Choroid plexus epithelial cell (primary cell): Measurements from ENCODE around the gene VAC14.
A peak's percentile ranks its signal among the peaks of the same experiment; 100 is the strongest.

Source experiments
- DNase-seq: peaks from one replicate; pipeline ENCODE4 v3.0.0-alpha.2; 2010; ENCODE audit warnings: low read depth
- H3K4me3 ChIP-seq: 2 replicates; pipeline ENCODE4 v1.5.1; 2011; ENCODE audit warnings: low read depth, mild to moderate bottlenecking, control low read depth, low read length, moderate library complexity
- TF ChIP-seq, protein P1 (sequence below): conservative IDR thresholded peaks from 2 replicates; pipeline ENCODE4 v1.5.1; 2011; ENCODE audit warnings: low read depth, mild to moderate bottlenecking, control low read depth, inconsistent platforms, low read length, moderate library complexity

The VAC14 gene

DNA sequence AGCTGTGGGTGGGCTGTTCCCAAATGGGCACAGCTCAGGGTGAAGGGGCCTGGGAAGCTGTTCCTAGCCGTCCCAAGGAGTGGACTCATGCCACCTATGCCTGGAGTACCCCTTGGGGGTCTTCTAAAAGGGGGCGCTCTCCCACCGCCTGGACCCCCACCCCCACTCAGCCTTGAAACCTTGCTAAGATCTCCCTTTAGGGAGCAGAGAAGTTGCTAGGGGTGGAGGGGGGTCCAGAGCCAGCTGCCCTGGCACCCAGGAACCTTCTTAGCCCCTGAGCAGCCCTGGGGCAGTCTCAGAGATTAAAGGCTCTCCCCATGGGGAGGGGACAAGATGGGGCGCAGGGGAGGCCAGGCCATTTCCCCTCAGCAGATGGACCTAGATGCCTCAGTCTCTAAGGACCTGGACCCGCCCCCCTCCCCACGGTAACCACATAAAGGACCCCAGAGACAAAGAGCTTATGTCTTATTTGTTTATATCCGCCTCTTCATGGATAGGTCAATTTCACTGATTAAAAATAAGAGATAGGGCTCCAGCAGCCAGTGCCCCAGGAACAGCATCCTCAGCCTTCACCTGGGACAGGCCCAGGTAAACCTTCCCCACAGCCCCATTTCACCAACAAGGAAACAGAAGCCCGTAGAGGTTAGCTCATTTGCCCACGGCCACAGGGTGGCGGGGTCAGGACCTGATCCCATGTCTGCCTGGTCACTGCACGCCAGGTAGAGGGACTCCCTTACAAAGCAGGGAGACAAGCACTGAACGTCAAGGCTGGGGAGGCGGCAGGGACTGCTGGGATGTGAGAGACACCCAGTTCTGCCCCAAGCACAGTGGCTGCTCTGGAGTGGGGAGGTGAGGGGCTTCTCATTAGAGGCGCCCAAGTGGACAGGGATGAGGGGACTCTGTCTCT lies 118.5 kb downstream of the VAC14 start:
- TF ChIP-seq, protein P1, sequence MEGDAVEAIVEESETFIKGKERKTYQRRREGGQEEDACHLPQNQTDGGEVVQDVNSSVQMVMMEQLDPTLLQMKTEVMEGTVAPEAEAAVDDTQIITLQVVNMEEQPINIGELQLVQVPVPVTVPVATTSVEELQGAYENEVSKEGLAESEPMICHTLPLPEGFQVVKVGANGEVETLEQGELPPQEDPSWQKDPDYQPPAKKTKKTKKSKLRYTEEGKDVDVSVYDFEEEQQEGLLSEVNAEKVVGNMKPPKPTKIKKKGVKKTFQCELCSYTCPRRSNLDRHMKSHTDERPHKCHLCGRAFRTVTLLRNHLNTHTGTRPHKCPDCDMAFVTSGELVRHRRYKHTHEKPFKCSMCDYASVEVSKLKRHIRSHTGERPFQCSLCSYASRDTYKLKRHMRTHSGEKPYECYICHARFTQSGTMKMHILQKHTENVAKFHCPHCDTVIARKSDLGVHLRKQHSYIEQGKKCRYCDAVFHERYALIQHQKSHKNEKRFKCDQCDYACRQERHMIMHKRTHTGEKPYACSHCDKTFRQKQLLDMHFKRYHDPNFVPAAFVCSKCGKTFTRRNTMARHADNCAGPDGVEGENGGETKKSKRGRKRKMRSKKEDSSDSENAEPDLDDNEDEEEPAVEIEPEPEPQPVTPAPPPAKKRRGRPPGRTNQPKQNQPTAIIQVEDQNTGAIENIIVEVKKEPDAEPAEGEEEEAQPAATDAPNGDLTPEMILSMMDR = no peak
- H3K4me3 ChIP-seq = no peak overlapping the region
- DNase-seq = no peak

DNA sequence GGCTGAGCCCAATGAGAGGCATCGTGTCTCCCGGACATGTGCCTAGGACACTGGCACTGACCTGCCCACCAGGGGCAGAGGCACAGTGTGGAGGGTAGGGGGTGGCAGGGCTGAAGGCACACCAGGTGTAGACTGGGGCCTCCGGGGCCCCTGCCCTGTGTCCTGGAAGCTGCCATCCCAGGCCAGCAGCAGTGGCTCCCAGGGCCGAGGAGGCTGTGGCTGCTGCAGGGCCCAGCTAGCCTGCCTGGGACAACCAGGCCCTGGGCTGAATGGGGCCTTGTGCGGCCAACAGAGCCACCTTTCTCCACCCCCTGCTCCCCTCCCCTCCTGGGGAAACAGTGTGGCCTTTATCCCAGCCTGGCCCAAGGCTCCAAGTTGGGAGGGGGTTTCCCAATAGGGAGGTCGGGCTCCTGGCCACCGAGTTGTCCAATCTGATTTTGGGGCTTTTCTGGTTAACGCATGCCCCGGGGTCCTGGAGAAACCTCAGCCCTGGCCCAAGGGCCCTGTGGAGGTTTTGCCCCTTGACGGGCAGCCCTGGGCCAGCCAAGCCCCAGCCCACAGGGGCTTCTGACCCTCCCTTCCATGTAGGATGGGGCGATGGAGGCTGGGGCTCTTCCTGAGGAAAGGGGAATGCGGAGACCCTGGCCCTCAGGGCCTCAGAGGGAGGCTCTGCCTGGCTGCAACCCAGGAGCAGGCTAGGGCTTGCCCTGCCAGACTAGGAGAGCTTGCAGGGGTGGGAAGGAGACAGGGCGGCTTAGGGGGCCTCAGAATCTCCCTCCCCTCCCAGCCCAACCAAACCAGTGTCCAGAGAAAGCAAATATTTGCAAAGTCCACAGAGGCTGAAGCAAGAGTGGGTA lies 119.3 kb downstream of the VAC14 start:
- no peak for DNase-seq
- TF ChIP-seq, protein P1 = no peak
- no peak overlapping the region for H3K4me3 ChIP-seq

DNA sequence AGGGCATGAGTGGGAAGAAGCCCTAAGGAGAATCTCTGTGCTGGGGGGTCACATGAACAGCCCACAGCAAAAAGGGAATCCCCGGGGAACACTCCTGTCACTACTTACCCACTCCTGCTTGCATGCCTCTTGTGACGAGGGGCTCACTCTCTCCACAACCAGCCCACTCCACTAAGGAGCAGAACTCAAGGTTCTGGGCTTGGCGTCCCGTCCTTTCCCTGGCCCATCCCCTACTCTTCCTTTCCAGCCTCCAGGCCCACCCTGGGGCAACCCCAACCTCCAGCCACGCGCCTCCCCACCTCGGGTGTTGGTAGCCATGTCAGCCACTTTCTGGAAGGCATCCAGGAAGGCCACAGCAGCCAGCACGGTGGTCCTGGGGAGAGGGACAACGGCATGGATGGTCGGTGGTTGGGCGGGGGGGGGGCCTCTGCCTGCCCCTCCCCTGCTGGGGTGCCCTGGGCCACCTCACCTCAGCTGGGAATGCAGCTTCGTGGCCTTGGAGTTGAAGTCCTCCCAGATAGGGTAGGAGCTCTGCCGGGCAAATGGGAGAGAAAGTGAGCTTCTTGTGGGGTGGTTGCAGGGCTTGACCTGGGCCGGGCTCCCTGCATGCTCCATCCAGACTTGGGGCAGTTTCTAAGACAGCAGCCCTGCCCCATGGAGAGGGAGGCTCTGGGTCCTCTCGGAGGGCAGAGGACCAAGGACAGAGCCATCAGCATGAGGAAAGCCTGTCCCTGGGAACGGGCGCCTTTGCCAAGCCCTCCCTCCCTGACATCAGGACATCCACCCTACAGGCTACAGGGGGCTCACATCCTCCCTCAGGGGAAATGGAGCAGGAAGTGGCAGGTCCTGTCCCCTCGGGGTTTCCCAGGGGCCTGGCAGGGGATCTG lies 120.2 kb downstream of the VAC14 start:
- no peak overlapping the region for H3K4me3 ChIP-seq
- DNase-seq = no peak
- TF ChIP-seq, protein P1 = no peak

DNA sequence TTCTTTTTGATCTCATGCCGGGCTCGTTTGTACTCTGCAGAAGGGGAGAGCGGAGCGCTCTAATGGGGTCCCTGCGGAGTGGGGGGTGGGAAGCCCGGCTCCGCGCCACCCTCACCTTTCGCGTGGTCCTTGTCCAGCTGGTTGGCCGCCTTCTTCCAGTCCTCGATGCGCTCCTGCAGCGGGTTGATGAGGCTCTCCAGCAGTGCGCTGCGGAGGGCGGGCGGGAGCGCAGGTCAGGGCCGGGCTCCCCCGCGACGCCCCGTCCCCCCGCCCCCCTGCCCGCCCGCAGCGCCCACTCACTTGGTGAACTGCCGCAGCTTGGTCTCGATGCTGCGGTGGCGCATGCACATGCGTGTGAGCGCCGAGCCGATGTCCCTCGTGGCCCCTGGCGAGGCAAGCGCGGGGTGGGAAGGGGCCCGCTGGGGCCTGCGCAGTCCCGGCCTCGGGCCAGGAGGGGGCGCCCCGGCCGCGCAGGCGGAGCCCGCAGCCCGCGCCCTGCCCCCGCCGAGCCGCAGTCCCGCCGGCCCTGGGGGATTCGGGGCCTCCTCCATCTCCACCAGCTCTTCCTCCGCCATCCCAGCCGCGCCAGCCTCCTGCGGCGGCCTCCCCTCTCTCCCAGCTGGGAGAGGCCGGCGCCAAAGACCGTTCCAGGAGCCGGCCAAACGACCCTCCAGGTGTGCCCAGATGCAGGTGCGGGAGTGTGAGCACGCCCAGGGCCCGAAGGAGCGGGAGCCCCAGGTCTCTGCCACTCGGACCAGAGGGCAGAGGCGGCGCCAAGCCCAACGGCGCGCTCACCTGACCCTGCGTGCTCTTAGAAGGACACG lies 121.1 kb downstream of the VAC14 start:
- no peak overlapping the region for H3K4me3 ChIP-seq
- no peak for DNase-seq
- TF ChIP-seq, protein P1 = peak; percentile 36

GRCh38 chr16:70678898-70679670 lies 121.9 kb downstream of the VAC14 start:
- no peak overlapping the region for H3K4me3 ChIP-seq
- no peak for DNase-seq
- TF ChIP-seq, protein P1 = no peak
